HepG2 (cell line): ENCODE data around the gene POLR1H. TPM values are rescaled to one million over a fixed set of nuclear protein-coding genes. Genes with fewer than 3 reads are reported as not detected.

Source experiments
- ARID5B ChIP-seq: IDR thresholded peaks from 2 replicates; pipeline ENCODE4 v1.4.0; 2020; ENCODE audit warnings: mild to moderate bottlenecking, missing genetic modification reagents
- DZIP1 ChIP-seq: sonication (generic); formaldehyde crosslinking; IDR thresholded peaks from 2 replicates; pipeline ENCODE4 v1.5.0; 2020; ENCODE audit warnings: mild to moderate bottlenecking, missing genetic modification reagents
- EEA1 ChIP-seq: sonication (generic); formaldehyde crosslinking; IDR thresholded peaks from 2 replicates; pipeline ENCODE4 v1.5.1; 2020; ENCODE audit warnings: mild to moderate bottlenecking, missing genetic modification reagents, borderline replicate concordance
- GATA4 ChIP-seq: sonication (generic); IDR thresholded peaks from 2 replicates; pipeline ENCODE4 v1.6.1; 2016; ENCODE audit warnings: antibody characterized with exemption, low read depth, borderline replicate concordance
- GATAD1 ChIP-seq: IDR thresholded peaks from 2 replicates; pipeline ENCODE4 v1.6.1; 2016; ENCODE audit warnings: missing genetic modification reagents, missing compliant biosample characterization
- GATAD2A ChIP-seq: IDR thresholded peaks from 2 replicates; pipeline ENCODE4 v1.6.1; 2016
- GZF1 ChIP-seq: sonication (generic); formaldehyde crosslinking; IDR thresholded peaks from 2 replicates; pipeline ENCODE4 v1.5.1; 2020; ENCODE audit warnings: mild to moderate bottlenecking, missing genetic modification reagents
- MAFG ChIP-seq: sonication (generic); formaldehyde crosslinking; IDR thresholded peaks from 2 replicates; pipeline ENCODE4 v1.5.1; 2020; ENCODE audit warnings: mild to moderate bottlenecking, missing genetic modification reagents
- NFIB ChIP-seq: sonication (generic); formaldehyde crosslinking; IDR thresholded peaks from 2 replicates; pipeline ENCODE4 v1.9.0; 2021; ENCODE audit warnings: missing genetic modification reagents, mild to moderate bottlenecking, borderline replicate concordance
- SMARCC2 ChIP-seq: fragments of 450-650 bp; IDR thresholded peaks from 2 replicates; pipeline ENCODE4 v1.6.1; 2017; ENCODE audit warnings: antibody characterized with exemption, mild to moderate bottlenecking
- SP2 ChIP-seq: sonication (generic); formaldehyde crosslinking; IDR thresholded peaks from 2 replicates; pipeline ENCODE4 v1.5.1; 2020; ENCODE audit warnings: mild to moderate bottlenecking, missing genetic modification reagents
- ZC3H4 ChIP-seq: sonication (generic); formaldehyde crosslinking; IDR thresholded peaks from 2 replicates; pipeline ENCODE4 v1.4.0; 2020; ENCODE audit warnings: missing genetic modification reagents, borderline replicate concordance
- ZNF160 ChIP-seq: sonication (generic); formaldehyde crosslinking; IDR thresholded peaks from 2 replicates; pipeline ENCODE4 v1.8.0; 2022; ENCODE audit warnings: mild to moderate bottlenecking, inconsistent platforms, missing genetic modification reagents
- ZNF329 ChIP-seq: sonication (generic); formaldehyde crosslinking; IDR thresholded peaks from 2 replicates; pipeline ENCODE4 v1.9.0; 2021; ENCODE audit warnings: low read depth, mild to moderate bottlenecking, missing genetic modification reagents
- ZNF615 ChIP-seq: sonication (generic); formaldehyde crosslinking; IDR thresholded peaks from 2 replicates; pipeline ENCODE4 v1.5.0; 2020; ENCODE audit warnings: mild to moderate bottlenecking, missing genetic modification reagents, borderline replicate concordance
- ZNF672 ChIP-seq: sonication (generic); formaldehyde crosslinking; IDR thresholded peaks from 2 replicates; pipeline ENCODE4 v1.8.1; 2022; ENCODE audit warnings: missing genetic modification reagents
- ZNF674 ChIP-seq: sonication (generic); formaldehyde crosslinking; IDR thresholded peaks from 2 replicates; pipeline ENCODE4 v1.5.0; 2020; ENCODE audit warnings: low read depth, mild to moderate bottlenecking, missing genetic modification reagents
- ZNF841 ChIP-seq: sonication (generic); formaldehyde crosslinking; IDR thresholded peaks from 2 replicates; pipeline ENCODE4 v1.8.1; 2023; ENCODE audit warnings: missing genetic modification reagents, borderline replicate concordance
- ZNF850 ChIP-seq: sonication (generic); formaldehyde crosslinking; conservative IDR thresholded peaks from 2 replicates; pipeline ENCODE4 v1.9.0; 2021; ENCODE audit warnings: mild to moderate bottlenecking, missing genetic modification reagents
- polyA plus RNA-seq, 8 experiments: library from polyadenylated mRNA; depleted of rRNA in 3 of 8; stranded (reverse) in 7 of 8; unstranded in 1 of 8; fragments of >200 nt; fragmentation: Illumina TruSeq in 4 of 8; extraction: Trizol in 4 of 8; gene quantifications; 2 replicates each; pipeline versions ENCODE4 v1.2.1 to v1.2.3, GENCODE V29; 2011 to 2016; ENCODE audit warnings: low read depth in 4 of 8, missing spikeins in 1 of 8, mixed read lengths in 1 of 8; ENCODE audit not compliant: insufficient read depth in 1 of 8
- total RNA-seq, 5 experiments: library from RNA; depleted of rRNA; stranded (reverse); fragments of >200 nt; fragmentation: Illumina TruSeq; extraction: Trizol; gene quantifications; 2 replicates each; pipeline ENCODE4 v1.2.3, GENCODE V29; 2016; ENCODE audit warnings: low read depth in 1 of 5
- TF ChIP-seq, protein P1 (sequence below): sonication (generic); formaldehyde crosslinking; IDR thresholded peaks from 2 replicates; pipeline ENCODE4 v1.4.0; 2020; ENCODE audit warnings: missing genetic modification reagents
- TF ChIP-seq, protein P2 (sequence below): sonication (generic); formaldehyde crosslinking; IDR thresholded peaks from 2 replicates; pipeline ENCODE4 v1.4.0; 2020; ENCODE audit warnings: missing genetic modification reagents
- TF ChIP-seq, protein P3 (sequence below): IDR thresholded peaks from 2 replicates; pipeline ENCODE4 v1.6.1; 2016; ENCODE audit warnings: low read depth, borderline replicate concordance

Gene POLR1H
- total and polyA plus RNA-seq, 2 of the 13 experiments (the other 11 are each of a cell fraction or from before 2014, with no cell fraction given): 61.4 to 79.8 TPM

GRCh38 chr6:30100585-30101443, 39.7 kb downstream of the POLR1H start (continued):
- TF ChIP-seq, protein P1, sequence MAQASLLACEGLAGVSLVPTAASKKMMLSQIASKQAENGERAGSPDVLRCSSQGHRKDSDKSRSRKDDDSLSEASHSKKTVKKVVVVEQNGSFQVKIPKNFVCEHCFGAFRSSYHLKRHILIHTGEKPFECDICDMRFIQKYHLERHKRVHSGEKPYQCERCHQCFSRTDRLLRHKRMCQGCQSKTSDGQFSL: peak; percentile 63; the same call in 1 of the 2 replicates
- TF ChIP-seq SMARCC2: no peak
- TF ChIP-seq ZNF615 (CRISPR knock-in tag): peak; percentile 59; the same call in 1 of the 2 replicates
- no peak; the same call in 1 of the 2 replicates for TF ChIP-seq ZNF674 (CRISPR knock-in tag)
- no peak; the same call in 1 of the 2 replicates for TF ChIP-seq ZNF329 (CRISPR knock-in tag)
- no peak for TF ChIP-seq ZNF841
- no peak for TF ChIP-seq ZNF160
- no peak for TF ChIP-seq ZNF672 (CRISPR knock-in tag)
- TF ChIP-seq ZNF850 (CRISPR knock-in tag): no peak
- peak; percentile 87 for TF ChIP-seq ARID5B (CRISPR knock-in tag)
- no peak for TF ChIP-seq GZF1 (CRISPR knock-in tag)
- TF ChIP-seq, protein P2, sequence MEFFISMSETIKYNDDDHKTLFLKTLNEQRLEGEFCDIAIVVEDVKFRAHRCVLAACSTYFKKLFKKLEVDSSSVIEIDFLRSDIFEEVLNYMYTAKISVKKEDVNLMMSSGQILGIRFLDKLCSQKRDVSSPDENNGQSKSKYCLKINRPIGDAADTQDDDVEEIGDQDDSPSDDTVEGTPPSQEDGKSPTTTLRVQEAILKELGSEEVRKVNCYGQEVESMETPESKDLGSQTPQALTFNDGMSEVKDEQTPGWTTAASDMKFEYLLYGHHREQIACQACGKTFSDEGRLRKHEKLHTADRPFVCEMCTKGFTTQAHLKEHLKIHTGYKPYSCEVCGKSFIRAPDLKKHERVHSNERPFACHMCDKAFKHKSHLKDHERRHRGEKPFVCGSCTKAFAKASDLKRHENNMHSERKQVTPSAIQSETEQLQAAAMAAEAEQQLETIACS: no peak
- peak; percentile 16; the same call in 1 of the 2 replicates for TF ChIP-seq GATA4
- TF ChIP-seq EEA1 (CRISPR knock-in tag): peak; percentile 44; the same call in 1 of the 2 replicates
- TF ChIP-seq SP2: no peak
- TF ChIP-seq, protein P3, sequence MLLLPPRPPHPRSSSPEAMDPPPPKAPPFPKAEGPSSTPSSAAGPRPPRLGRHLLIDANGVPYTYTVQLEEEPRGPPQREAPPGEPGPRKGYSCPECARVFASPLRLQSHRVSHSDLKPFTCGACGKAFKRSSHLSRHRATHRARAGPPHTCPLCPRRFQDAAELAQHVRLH (CRISPR knock-in tag): no peak
- TF ChIP-seq GATAD1 (CRISPR knock-in tag): peak; percentile 60
- no peak for TF ChIP-seq ZC3H4
- TF ChIP-seq GATAD2A (CRISPR knock-in tag): peak; percentile 51
- TF ChIP-seq NFIB: no peak
- no peak for TF ChIP-seq MAFG (CRISPR knock-in tag)
- no peak for TF ChIP-seq DZIP1 (CRISPR knock-in tag)
